GM08714 (cell line): Measurements from ENCODE around the gene PIGP.
"Not testable (repeated sequence)": the region's sequence is repeated elsewhere in the genome, so short reads cannot be mapped to it uniquely, and the experiment has no call there.

ENCODE experiments used
- H3K4me3 ChIP-seq: fragments of 200-500 bp; sonication (Bioruptor generic); 2 replicates; pipeline ENCODE4 v1.5.1; 2014; ENCODE audit warnings: mild to moderate bottlenecking, low read length, inconsistent platforms
- ZNF274 ChIP-seq: IDR thresholded peaks from 2 replicates; pipeline ENCODE4 v1.6.1; 2012; ENCODE audit warnings: mild to moderate bottlenecking, low read depth, low read length

PIGP gene

GRCh38 chr21:37065561-37066177 is 7.2 kb downstream of the PIGP start:
- no peak for TF ChIP-seq ZNF274
- H3K4me3 ChIP-seq: no peak overlapping the region

- H3K4me3 ChIP-seq: no peak overlapping the region
- no peak for TF ChIP-seq ZNF274
Observed at GRCh38 chr21:37064841-37065240, 8.0 kb downstream of the PIGP start.

GRCh38 chr21:37063433-37063832 is 9.4 kb downstream of the PIGP start:
- no peak overlapping the region for H3K4me3 ChIP-seq

GRCh38 chr21:37062593-37062935 is 10.3 kb downstream of the PIGP start:
- no peak overlapping the region for H3K4me3 ChIP-seq

More at GRCh38 chr21:37063433-37063832, 9.4 kb downstream of the PIGP start:
- no peak for TF ChIP-seq ZNF274

GRCh38 chr21:37061926-37062592 is 10.8 kb downstream of the PIGP start:
- TF ChIP-seq ZNF274: no peak
- H3K4me3 ChIP-seq: no peak overlapping the region

More at GRCh38 chr21:37062593-37062935, 10.3 kb downstream of the PIGP start:
- TF ChIP-seq ZNF274: no peak

- no peak for TF ChIP-seq ZNF274
- no peak overlapping the region for H3K4me3 ChIP-seq
Observed at GRCh38 chr21:37060296-37060695, 12.6 kb downstream of the PIGP start.

- H3K4me3 ChIP-seq: no peak overlapping the region
- TF ChIP-seq ZNF274: no peak
Observed at GRCh38 chr21:37059181-37059580, 13.7 kb downstream of the PIGP start.

GRCh38 chr21:37058261-37058660 is 14.6 kb downstream of the PIGP start:
- no peak overlapping the region for H3K4me3 ChIP-seq
- no peak for TF ChIP-seq ZNF274

- no peak for TF ChIP-seq ZNF274
- no peak overlapping the region for H3K4me3 ChIP-seq
Observed at GRCh38 chr21:37057614-37058013, 15.3 kb downstream of the PIGP start.

- TF ChIP-seq ZNF274: no peak
- no peak overlapping the region for H3K4me3 ChIP-seq
Observed at GRCh38 chr21:37055271-37055855, 17.5 kb downstream of the PIGP start.

- H3K4me3 ChIP-seq: not testable (repeated sequence)
Observed at GRCh38 chr21:37049741-37050140, 23.1 kb downstream of the PIGP start.

- H3K4me3 ChIP-seq: no peak overlapping the region
- TF ChIP-seq ZNF274: no peak
Observed at GRCh38 chr21:37047079-37047478, 25.8 kb downstream of the PIGP start.

- TF ChIP-seq ZNF274: no peak
- H3K4me3 ChIP-seq: no peak overlapping the region
Observed at GRCh38 chr21:37045556-37045955, 27.3 kb downstream of the PIGP start.

- H3K4me3 ChIP-seq: no peak overlapping the region
- no peak for TF ChIP-seq ZNF274
Observed at GRCh38 chr21:37045149-37045548, 27.7 kb downstream of the PIGP start.

GRCh38 chr21:37044643-37045042 is 28.2 kb downstream of the PIGP start:
- no peak for TF ChIP-seq ZNF274
- no peak overlapping the region for H3K4me3 ChIP-seq
